ENCODE results near the gene SLC43A1.
"Not testable (repeated sequence)": the region's sequence is repeated elsewhere in the genome, so short reads cannot be mapped to it uniquely, and the experiment has no call there.

SLC43A1 gene

GRCh38 chr11:57460022-57460757 lies 55.3 kb downstream of the SLC43A1 start, which contains the start of gene RTN4RL2:
Gene RTN4RL2, plus strand, starts transcription at chr11:57460528. Its CDS starts 338 bp downstream, at chr11:57460866.
- peak; percentile 32 for DNase-seq

GRCh38 chr11:57459164-57460021 lies 56.1 kb downstream of the SLC43A1 start:
- peak; percentile 22 for DNase-seq

DNA sequence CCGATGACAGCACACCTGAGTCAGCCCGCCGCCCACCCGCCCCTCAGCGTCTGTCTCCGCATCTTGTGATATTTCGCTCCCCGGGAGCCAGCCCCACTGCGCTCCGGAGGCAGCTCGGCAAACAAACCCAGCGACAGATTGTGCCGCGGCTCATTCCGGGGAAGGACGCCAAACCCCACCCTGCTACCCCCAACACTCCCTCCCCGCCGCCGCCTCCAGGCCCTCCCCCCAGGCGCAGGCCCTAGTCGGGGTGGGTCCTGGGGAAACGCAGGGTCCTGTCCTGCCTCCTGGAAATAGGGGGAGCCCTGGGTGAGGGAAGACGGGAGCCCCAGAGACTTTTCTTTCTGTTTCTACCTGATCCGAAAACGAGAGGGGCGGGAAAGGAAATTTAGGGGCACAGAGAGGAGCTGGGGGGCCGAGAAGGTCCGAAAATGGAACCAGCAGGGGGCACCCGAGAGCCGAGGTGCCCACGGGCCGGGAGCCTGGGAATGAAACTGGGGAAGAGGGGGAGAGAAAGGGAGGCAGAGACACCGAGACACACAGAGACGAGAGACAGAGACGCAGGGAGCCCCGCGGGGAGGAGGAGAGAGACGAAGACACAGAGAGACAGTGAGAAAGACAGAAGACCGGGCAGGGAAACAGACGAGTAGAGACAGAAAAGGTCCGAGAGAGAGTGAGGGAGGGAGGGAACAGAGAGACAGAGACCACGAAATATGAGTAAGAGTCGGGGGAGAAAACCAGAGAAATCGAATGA lies 56.9 kb downstream of the SLC43A1 start:
- peak; percentile 68 for DNase-seq

DNA sequence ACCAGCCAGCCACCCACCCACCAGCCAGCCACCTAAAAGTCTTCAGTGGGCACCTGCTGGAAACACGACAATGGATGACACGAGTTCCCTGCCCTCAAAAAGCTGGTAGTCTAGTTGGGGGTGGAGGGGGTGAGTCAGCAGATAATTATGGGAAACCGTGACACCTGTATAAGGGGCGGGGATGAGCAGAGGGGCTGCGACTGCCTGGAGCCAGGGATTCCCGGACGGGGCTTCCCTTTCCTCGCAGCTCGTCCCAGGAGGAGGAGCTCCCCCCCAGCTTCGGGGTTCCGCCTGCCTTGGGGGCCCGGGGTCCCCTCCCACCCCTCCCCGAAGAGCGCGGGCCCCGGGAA lies 57.5 kb downstream of the SLC43A1 start:
- DNase-seq = peak; percentile 32

DNA sequence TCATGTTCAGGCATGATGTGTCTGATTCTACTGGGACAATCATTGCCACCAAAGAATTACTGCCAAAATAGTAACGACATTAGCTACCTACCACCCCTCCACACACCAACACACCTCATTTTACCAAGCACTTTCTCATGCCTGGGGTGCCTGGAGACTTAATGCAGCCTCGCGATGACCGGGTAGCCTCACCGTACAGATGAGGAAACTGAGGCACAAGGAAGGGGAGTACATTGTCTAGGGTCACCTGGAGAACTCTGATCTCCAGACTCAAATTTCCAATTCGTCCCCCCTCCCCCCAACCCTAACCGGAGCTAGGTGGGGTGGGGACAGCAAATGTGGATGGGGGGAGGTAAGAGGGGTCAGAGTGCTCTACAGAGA lies 57.9 kb downstream of the SLC43A1 start:
- no peak for DNase-seq

- peak; percentile 71 for DNase-seq
These were observed 58.4 kb downstream of the SLC43A1 start for GRCh38 chr11:57456960-57457642.

- no peak for DNase-seq
These were observed 61.8 kb downstream of the SLC43A1 start for GRCh38 chr11:57453543-57454177.

GRCh38 chr11:57446055-57446454 lies 69.4 kb downstream of the SLC43A1 start:
- no peak for DNase-seq

GRCh38 chr11:57445122-57445394 lies 70.4 kb downstream of the SLC43A1 start:
- not testable (repeated sequence) for DNase-seq

- no peak for DNase-seq
These were observed 71.0 kb downstream of the SLC43A1 start for GRCh38 chr11:57444362-57445121.

- no peak for DNase-seq
These were observed 74.6 kb downstream of the SLC43A1 start for GRCh38 chr11:57440744-57441414.

GRCh38 chr11:57439786-57440185 lies 75.7 kb downstream of the SLC43A1 start:
- no peak for DNase-seq

DNA sequence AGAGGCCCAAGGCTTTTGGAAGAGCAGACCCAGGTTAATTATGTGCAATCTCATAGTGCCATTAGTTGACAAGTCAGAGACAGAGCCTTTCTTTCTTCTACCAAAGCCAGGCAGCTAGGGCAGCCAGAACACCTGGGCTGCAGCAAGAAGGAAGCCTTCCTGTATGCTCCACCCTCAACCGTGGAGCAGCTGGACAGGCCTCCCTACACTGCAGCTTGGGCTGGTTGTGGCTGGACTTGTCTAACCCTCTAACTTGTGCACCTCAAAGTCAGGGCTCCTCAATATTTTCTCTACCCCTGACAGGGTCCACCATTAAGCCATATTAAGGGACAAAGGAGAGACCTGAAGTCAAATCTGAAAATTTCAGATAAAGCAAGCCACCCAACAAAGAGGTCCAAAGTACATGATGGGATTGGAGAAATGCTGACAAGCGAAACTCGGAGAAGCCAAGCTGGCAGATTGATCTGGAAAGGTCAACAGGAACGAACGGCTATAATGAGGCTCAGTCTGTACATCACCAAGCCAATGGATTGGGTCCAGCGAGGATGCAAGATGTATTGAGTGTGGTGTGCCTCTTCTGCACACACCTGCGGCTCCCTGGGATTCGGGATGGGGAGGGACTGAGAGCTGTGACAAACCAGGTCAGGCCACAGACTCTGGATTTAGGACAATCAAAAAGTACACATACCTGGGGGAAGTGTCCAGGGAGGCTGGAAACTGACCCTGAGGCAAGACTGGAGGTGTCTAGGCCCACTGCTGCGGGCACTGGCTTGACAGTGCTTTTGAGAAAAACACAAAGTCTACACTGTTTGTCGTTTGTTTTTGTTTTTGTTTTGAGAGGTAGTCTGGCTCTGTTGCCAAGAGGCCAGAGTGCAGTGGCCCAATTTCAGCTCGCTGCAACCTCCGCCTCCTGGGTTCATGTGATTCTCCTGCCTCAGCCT lies 76.9 kb downstream of the SLC43A1 start:
- DNase-seq = no peak

GRCh38 chr11:57436031-57436430 lies 79.5 kb downstream of the SLC43A1 start:
- no peak for DNase-seq

DNA sequence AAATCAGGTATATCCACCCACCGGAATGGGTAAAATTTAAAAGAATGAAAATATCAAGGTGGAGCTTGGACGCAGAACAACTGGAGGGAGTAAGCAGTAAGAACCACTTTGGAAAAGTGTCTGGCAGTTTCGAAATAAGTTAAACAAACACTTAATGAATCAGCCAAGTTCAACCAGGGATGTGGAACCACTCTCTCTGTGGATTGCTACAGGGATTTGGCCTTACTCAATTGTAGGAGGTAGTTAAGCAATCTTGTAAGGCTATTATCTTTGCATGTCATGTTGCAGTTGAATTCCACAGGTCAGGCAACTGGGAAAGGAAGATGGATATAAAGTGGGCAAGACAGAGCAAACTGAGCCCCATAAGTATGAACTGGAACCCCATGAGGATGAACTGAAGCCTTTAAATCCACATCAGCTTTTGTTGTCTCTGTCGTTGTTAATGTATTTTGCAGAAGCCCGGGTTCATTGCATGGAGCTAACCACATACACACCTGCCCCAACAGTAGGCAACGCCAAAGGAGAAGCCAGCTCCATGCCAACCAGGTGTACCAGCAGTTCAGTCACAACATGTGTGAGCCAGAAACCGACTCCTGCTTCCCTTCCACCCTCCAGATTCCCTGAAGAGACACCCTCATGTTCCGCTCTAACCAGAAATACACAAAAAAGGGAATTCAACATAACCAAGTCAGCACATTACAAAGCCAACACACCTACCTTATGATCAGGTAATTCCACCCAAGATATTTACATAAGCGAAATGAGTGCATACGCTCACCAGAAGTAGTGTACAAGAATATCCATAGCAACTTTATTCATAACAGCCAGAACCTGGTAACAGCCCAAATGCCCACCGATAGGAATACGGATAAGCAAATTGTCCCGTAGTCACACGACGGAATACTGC lies 80.6 kb downstream of the SLC43A1 start:
- no peak for DNase-seq
